GM19372 (cell line): ENCODE measurements around the gene GPRIN1.

ENCODE experiments used
- ATAC-seq: cut with Tn5 transposase; IDR thresholded peaks from one replicate; pipeline ENCODE4 v1.9.1; 2021; ENCODE audit warnings: mild to moderate bottlenecking, low read depth, moderate library complexity; ENCODE audit not compliant: unreplicated experiment

GPRIN1 gene

DNA sequence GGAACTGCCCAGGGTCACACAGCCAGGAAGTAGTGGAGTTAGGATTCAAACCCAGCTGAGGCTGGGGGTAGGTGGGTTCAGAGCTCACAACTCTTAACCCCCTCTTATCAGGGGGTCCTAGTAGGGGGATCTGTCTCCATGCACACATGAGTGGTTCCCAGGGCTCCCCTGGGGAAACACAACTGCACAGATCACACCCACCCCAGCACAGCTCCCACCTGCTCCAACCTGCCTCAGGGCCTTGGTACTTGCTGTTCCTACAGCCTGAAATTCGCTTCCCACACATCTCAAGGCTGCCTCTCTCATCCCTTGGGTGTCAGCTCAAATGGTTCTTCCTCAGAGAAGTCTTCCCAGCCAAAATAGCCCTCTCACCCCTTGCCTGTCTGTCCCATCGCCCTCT lies 15.6 kb upstream of the GPRIN1 start:
- no peak for ATAC-seq

DNA sequence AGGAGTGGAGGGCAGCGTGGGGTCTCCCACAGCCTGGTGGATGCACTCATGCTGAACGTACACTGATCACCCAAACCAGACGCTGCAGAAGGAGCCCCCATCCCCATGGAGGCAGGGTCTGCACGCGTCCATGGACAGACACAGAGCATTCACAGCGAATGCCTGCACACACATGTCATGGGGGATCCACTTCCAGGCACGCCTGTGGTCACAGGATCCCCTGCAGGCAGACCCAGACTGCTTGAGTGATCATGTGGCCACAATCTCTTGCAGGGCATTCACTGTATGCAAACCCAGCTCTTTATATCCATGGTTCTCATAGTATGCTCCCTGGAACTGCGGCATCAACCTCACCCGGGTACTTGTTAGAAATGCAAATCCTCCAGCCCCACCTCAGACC lies 15.0 kb upstream of the GPRIN1 start:
- ATAC-seq, result no peak

DNA sequence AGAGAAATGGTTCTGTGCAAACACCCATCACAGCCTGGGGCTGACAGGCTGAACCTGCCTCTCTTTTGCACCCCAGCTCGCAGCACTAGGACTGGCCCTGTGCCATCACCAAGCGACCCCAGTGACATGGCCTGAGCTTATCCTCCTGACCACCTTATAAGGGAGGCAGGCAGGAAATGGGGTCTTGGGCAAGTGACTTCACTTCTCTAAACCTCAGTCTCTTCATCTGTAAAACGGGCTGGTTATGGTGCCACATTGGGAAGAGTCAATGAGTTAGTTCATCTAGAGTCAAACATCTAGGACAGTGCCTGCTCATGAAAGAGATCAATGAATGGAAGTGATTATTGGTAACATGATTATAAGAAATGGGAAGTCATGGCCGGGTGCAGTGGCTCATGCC lies 14.2 kb upstream of the GPRIN1 start:
- no peak for ATAC-seq

DNA sequence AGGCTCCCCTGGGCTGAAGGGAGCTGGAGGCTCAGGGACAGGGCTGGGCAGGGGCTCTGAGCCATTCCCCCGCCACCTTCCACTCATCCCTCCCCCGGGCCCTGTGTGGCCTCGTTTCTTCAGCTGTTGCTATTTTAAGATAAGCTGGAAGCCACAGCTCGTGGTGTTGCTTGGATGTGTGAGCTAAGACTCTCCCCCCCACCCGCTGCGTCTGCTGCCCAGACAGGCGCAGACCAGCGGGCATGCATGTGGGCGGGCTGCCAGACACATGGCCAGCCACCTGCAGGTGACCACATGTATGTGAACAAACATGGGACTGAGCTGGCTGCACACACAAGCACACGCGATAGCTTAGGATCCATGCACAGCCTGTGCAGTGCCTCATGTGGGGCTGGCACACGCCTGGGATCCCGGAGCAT lies 11.7 kb upstream of the GPRIN1 start:
- no peak for ATAC-seq

DNA sequence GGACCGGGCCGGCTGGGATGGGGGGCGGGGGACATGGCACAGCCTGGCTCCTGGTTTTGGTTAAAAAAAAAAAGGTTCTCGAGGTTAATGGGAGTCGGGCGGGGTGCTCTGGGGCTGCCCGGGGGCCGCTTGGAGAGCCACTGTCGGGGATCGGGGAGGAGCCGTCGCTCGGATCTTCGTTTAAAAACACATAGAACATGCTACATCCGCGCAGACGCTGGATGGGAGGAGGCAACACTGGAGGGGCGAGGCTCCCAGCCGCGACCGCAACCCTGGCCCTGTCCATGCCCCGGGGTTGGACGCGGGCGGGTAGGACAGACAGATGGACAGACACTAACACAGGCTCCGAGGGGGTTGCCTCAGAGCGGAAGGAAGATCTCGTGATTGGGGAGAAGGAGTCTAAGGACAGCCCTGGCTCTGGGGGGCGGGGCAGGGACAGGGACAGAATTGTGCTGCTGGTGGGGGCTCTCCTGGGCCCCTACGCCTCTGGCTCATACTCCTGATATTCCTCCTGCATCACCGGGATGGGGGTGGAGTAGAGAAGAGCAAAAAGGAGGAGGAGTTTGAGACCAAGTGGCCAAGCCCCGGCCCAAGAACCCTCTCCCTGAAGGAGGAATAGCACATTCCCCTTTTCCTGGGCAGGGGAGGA lies 10.5 kb upstream of the GPRIN1 start:
- ATAC-seq, result no peak

DNA sequence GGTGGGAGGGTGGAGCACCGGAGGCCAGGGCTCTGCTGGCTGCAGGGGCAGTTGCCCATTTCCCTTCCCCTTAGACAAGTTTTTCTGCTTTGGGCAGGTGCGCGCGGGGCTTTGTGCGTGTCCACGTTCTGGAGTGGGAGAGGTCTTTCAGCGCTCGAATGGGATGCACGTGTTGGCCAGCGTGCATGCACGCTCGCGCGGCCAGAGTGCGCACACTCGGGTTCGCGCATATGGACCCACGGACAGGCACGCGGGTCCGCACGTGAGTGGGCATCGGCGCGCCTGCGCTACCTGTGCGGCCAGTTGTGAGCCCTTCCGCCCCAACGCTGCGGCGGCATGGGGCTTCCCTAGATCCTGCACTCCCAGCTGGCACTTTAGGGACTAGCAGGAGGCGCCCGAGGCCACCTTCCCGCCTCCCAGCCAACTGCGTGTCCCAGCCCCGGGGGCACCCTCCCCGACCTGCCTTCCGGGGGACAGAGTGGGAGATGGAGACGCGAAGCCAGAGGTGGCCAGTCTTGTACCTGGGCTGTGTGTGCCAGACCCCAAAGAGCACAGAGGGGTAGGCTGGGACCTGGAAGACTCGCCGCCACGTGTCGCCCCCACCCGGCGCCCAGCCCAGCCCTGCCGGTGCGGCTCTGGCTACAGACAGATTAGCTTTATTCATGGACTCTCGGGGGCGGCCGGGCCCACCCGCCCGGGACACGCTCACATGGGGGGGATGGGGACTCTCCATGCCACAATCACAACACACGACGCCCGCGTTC lies 9.8 kb upstream of the GPRIN1 start:
- ATAC-seq, result no peak

DNA sequence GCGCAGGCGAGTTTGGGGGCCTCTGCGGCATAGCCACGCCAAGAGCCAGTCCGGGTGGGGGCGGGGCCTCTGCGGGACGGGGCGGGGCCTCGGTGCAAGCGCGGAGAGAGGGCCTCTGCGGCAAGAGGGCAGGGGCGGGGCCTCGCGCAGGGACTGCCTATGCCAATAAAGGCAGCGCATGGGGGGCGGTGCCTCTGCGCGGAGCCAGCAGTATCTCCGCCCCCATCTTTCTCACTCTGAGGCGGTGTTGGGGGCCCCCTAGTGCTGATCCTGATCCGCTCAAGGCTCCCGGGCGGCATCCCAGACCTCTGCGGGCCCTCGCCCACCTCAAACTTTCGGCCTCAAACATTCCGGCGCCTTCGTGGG lies 9.2 kb upstream of the GPRIN1 start:
- ATAC-seq, result no peak

DNA sequence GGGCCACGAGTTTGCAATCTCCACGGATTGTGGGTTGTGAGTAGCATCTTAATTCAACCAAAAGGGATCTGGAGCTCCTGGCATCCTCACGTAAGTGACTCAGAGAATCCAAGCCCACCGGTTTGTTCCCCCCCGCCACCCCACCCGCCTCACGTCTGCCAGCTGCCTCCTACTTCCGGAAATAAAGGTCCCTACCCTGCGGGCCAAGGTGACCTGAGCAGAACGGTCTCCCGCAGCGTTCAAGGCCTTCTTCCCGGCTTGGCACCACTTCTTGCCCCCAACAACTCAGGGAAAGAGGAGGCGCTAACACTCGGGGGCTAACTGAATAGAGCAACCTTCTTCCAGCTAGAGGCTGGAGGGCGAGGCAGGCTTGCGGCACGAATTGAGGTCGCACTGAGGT lies 8.8 kb upstream of the GPRIN1 start:
- no peak for ATAC-seq

DNA sequence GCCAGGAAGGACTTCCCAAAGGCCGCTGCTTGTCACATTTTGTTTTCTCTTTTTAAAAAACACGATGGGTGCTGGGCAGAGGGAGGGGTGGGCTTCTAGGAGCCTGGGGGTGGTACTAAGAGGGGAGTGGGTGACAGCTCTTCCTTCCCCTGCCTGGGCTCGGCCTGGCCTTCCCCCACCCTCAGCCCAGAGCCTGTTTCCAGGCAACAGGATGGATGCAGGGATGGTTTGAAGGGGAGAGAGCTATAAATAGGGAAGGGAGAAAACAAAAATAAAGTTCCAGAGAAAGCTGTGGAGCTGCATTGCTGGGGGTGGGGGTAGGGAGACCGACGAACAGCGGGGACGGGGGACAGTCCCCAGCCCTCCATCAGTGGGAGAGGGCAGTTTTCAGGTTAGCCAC lies 6.6 kb upstream of the GPRIN1 start:
- ATAC-seq, result no peak

DNA sequence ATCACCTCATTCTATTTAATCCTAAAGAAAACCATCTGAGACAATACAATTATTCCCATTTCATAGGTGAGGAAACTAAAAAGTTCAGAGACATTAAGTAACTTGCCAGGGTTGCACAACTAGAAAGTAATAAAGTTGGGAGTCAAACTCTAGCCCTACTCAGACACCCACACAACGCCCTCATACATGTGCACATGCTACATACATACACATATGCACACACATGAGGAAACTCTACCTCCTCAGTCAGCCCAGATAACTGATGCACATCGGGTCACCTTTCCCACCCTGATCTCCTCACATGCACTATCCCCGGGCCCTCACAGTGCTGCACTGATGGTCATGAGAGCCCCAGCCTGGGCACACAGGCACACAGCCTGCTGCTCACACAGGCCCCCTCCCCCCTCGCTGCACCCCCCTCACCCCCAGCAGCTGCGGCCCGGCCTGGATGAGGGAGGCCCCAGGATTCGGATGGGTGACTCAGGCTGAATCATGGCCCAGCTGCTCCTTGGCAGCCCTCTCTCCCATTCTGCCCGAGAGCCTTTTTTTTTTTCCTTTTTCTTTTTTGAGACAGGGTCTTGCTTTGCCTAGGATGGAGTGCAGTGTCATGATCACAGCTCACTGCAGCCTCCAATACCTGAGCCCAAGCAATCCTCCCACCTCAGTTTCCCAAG lies 5.0 kb upstream of the GPRIN1 start:
- no peak for ATAC-seq

DNA sequence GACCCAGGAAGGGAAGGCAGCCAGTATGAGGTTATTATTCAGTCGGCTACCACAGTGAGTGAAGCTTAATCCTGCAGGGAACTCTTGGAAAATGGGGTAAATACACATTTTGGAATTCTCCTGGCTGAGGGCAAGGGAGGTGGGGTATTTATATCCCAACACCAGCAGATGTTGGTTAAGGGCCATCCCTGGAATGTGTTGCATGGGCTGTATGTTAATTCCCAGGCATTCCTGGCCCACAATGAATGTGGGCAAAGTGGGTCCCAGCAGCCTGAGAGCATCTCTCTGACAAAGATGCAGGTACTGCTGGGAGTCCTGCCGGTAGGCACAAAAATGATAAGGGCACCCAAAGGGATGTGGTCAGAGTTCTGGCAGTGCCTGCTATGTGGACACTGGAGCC lies 2.9 kb upstream of the GPRIN1 start:
- no peak for ATAC-seq

DNA sequence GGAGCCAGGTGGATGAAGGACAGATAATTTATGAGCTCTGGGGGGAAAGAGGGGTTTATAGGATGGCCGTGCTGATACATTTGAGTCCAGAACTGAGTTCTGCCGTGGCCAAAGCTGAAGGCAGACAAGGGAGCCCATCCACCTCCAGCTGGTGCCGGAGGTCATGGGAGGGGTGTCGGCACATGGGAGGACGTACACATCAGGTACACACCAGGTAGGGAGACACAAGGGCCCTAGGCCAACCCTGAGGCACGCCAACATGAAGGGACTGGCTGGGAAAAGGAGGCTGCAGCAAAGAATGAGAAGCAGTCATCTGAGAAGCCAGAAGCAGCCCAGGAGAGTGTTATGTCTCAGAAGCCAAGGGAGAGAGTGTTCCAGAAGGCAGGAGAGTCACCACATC lies 2.1 kb upstream of the GPRIN1 start:
- ATAC-seq, result no peak

DNA sequence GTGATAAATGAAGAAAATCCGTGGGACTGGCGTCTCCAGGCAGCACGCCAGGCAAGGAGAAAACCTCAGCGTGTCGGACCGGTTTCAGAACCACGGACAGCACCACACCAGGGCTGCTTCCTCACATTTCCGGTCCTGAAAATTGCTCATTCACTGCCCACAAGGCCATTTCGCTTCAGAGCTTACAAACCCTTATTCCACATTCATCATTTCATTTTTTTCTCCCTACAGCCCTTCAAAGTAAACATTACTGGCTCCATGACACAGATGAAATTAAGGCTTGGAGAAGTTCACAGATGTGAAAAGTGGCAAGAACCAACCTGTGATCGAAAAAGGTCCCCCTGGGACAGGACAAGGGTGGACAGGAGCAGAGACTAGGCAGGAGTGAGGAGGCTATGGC lies 1.5 kb upstream of the GPRIN1 start:
- ATAC-seq, result no peak

DNA sequence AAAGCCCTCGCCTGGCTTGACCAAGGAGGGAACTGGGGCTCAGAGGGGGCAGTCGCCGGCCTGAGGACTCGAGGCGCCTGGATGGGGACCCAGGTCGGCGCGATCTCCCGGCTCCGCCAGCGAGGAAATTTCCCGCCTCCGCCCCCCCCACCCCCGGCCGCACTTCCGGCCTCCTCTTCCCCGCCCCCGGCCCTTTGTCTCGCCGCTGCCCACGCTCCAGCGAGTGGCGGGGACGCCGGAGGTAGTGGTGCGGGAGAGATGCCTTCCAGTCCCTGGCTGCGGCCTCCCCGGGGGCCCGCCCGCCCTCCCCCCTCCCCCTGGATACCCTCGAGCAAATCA lies 448 bp upstream of the GPRIN1 start:
- no peak for ATAC-seq

DNA sequence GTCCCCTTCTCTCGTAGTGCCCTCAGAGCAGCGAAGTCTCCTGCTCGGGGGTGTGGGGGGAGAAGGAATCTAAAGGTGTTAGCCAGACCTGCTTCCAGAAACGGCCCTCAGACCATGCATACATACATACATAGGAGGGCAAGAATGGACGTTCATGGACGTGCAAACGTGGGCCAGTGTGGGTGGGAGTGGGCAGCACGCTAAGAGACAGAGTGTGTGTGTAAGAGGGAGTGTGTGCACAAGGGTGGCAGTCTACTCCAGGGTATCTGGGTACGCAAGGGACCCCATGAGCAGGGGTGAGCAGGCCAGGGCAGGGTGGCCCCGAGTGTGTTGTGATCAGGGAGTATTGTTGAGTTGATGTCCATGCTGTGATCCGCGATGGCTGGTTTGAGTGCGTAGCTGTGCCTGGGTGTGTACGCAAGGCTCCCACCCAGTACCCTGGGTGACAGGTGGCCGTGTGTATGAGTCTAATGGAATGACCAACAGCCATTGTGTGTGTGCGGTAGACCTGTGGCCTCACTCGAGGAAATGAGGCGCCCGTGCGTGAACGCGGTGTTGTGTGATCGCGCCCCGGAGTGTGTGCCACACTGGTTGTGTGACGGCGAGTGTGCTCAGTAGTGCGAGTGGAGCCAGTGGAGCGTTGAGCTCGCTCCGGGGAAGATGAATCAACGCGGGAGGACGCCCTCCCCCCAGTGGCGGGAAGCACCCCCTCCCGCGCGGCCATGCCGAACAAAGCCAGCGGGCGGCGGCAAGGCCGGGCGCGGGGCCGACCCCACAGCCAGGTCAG lies 826 bp downstream of the GPRIN1 start:
- ATAC-seq, result peak; percentile 28

DNA sequence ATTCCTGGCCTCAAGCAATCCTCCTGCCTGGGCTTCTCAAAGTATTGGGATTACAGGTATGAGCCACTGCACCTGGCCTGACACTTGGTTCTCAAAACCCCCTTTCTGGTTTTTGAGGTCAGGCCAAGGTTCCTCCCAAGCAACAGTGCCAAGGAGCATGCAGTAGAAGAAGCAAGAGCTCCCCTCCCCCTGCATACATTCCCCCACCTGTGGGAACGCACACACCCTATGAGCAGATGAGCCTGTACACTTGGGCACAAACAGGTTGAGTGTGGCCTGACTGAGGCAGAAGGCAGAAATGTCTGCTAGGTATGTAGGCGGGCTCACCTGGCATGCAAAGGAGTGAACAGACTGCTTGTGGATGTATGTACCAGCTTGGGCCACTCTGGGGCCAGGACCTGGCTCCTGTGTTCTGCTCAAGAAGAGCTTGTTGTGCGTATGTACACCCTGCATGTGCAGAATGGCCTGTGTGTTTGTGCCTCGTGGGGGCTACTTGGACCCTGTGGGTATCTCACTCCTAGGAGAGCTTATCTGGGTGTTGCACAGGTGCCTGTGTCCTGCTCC lies 1.7 kb downstream of the GPRIN1 start:
- ATAC-seq, result no peak

DNA sequence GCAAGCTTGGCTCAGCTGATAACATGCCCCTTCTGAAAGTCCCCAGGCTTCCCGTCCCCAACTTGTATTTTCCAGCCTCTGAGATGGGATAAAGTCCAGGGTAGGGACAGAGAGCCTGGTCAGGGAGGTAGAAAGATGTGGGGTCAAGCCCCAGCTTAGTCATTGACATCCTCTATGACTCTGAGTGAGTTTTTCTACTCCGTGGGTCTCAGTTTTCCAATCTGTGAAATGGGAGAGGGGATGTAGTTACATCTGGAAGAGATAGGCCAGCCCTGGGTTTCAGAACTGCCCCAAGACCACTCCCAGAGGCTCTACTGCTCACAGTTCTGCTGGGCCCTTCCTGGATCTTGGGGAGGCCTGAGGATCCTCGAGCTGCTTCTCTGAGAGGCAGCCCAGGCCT lies 3.1 kb downstream of the GPRIN1 start:
- no peak for ATAC-seq

DNA sequence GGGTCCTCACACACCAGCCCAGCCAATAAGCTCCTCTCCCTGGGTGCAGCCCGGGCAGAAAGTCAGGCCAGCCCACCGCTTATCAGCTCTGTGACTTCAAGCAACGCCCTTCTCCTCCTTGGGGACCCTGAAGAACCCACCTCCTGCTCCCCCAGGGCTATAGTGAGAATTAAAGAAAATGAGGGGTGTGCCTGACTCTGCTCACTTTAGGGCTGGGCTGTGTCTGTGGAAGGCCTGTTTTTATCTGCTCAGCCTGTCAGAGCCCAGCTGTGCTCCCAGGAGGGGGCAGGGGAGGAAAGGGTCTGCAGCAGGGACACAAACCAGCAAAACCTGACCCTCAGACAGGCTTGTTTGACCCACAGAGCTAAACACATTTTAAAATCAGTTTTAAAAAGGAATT lies 3.9 kb downstream of the GPRIN1 start:
- no peak for ATAC-seq

DNA sequence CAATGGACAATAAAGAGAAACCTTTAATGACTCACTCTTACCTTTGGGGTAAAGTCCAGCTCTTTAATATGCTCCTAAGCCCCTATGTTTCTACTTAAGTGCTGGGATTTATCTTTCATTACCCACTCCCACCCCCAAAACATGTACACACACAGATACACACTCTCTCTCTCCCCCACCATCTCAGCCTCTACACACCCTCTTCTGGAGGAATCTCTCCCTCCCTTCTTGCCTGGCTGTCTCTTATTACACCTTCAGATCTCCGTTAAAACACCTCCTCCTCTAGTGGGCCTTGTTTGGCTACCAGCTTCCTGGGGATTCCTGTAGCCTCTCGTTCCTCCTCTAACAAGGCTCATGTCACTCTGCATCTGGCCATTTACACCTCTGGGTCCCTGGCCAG lies 6.9 kb downstream of the GPRIN1 start:
- no peak for ATAC-seq

DNA sequence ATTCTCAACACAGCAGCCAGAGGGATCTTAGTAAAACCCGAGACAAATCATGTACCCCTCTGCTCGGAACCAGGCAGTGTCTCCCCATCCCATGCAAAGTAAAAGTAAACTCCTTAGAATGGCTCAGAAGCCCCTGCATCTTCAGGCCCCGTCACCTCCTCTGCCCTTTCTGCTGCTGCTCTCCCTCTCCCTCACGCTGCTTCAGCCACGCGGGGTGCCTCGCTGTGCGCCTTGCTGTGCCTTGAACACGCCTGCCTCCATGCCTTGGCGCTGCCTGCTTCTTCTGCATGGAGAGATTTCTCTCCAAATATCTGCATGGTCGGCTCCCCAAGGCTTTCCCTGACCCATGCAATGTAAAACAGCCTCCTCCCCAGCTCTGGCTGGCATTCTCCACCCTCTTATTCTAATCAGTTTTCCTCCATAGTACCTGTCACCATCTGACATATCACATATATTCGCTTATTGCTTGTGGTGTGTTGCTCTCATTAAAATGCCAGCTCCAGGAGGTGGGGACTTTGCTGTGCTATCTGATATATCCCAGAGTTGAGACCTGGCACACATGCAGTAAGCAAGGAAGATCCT lies 8.0 kb downstream of the GPRIN1 start:
- ATAC-seq, result no peak
